Activated CD8-positive, alpha-beta memory T cell treated with anti-CD3 and anti-CD28 coated beads, Interleukin-2, amount 50 U/mL, for 24 hours (primary cell): ENCODE data around the gene TGFBR2.

Source experiments
- DNase-seq: peaks from one replicate; pipeline ENCODE4 v3.0.0-alpha.2; 2020; ENCODE audit errors: extremely low read depth

The TGFBR2 gene

DNA sequence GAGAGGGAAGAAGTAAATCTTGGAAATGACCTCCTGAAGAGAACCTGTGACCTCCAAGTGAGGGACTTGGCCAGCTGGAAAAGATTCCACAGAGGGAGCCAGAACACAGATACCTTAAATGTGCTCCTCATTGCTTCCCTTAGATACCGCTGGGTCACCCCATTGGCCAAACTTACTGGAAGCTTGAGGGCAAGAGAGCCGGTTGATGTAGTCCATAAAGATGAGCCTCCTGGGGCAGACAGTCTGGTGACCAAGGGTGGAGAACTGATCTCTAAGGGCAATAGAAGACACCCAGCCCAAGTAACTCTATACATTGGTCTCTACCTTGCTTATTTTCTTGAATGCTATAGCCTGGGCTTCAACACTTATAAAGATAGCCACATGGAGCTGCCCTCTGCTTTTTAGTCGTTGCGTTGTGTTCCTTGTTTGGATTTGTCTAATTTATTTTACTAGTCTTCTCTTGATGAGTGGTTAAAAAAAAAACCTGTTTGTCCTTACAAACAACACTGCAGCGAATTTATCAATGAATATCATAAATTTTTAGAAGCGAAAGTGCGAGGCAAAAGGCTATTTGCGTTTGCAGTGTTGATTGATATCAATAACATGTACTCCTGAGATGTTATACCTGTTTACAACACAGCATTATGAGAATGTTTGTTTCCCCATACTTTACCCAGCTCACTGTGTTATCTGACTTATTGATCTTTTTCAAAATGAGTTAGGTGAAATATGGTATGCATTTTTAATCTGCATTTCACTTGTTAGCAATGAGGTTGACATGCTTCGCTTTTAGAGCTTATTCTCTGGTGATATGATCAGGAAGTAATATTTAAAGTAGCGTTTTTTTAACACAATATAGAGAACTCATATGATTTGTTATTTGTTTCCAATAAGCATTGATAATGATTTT lies 31.2 kb downstream of the TGFBR2 start:
- no peak for DNase-seq

DNA sequence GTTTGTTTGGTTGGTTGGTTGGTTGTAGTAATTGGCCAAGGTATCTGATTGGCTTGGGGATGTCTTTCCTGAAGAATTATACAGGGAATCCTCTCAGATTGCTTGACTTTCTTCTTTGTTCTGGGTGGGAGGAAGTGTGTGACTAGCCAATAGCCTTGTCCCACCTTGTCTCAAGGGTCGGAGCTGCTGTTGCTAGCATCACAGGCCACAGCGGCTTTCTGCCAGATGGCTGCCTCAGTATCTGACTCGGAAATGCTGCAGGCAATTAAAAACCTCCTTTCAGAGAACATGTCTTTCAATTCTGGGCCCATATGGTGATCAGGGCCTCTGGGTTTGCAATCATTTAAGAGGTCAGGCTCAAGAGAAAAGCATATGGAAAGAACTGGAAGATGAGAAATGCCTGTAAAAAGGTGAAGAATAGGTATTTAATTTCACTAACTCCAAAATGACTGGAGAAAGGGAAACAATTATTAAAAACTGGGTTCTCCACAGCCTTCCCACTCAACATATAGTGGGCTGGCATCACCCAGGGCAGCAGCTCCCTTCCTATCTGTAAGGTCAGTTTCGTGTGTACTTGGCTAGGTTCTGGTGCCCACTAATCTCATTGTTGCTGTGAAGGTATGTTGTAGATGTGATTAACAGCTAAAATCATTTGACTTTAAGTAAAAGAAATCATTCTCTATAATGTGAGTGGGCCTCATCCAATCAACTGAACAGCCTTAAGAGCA lies 32.4 kb downstream of the TGFBR2 start:
- no peak for DNase-seq

DNA sequence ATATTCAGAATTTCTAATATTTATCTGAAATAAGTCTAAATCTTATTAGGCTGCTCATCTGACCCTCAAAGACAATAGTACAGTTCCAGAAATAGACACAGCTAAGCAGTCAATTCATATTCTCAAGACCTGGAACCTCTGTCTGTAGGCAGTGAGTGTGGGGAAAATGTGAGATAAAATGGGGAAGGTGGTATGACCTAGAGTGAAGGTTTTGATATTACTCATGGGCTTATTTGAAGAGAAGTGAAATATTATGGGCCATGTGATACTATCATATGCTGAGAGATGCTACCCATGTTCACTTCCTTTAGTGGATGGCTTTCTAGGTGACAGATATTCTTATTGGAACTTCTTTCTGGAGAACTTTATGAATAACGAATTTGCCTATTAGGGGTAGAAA lies 33.5 kb downstream of the TGFBR2 start:
- no peak for DNase-seq

DNA sequence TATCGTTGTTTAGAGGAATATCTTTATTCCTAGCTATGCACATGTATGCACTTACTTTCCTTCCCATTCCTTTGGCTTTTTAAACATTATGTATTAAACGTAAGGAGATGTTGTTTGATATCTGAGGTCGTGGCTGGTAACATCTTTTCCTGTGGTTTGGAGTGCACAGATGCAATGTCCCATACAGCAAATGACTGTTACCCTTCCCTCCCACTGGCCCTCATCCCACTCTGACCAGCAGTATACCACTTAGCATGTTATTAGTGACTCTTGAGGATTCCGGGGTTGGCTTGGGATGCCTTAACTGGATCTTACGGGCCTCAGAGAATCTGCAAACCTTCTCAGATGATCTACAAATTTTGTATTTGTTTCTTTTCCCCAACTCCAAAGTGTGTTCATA lies 34.5 kb downstream of the TGFBR2 start:
- DNase-seq = no peak

DNA sequence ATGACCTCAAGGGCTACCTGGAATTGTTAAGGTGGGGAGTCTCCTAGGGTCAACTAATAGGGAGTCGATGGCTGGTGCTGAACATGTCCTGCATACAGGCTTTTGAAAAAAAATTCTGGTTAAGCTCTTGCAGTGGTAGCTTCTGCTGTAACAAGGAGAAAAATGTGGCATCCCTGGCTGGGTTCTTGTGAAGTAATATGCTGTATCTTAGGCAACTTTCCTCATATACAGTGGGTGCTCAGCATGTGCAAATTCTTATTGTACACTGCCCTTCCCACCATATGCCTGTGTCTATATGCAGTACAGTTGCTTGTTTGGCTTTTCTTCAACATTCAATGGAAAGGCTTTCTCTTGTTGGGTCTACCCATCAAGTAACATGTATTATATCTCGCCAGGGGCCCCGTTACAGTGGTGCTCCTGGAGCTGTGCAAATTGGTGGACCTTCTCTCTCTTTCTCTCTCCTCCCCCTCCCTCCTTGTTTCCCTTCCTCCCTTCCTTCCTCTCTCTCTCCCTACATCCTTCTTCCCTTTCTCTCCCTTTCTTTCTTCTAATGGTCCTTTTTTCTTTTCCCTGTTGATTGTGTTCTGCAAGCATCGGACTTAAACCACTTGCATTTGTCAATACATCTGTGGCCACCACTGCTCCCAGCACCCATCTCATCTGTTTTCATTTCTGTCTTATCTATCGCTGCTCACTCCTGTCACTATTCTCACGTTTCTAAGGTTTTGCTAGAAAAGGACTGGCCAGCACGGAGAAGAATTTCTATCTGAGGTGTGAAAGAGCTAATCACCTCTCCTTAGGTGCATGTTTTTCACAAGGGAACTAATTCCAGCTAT lies 35.2 kb downstream of the TGFBR2 start:
- DNase-seq = no peak

DNA sequence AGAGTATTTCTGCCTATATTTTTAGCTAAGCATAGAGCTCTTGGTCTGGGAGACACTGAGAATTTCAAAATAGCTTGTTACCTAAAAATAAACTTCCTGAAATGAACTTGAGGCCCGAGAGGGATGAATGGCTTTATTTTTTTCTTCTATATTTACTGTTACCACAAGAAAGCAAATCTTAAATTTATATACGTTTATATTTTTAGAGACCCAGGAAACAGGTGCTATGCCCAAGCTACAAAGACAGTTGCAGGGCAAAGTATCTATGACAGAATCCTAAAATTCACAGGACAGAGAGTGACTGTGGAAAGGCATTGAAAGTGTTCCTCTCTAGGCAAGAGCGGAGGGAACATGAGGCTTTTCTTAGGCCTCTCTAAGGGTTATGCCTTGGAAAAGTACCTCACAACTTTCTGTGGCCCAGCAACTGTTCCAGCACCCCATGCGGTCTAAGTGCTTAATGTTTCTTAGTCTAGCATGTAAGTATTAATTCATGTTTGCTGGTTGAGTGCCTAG lies 36.5 kb downstream of the TGFBR2 start:
- DNase-seq = no peak

DNA sequence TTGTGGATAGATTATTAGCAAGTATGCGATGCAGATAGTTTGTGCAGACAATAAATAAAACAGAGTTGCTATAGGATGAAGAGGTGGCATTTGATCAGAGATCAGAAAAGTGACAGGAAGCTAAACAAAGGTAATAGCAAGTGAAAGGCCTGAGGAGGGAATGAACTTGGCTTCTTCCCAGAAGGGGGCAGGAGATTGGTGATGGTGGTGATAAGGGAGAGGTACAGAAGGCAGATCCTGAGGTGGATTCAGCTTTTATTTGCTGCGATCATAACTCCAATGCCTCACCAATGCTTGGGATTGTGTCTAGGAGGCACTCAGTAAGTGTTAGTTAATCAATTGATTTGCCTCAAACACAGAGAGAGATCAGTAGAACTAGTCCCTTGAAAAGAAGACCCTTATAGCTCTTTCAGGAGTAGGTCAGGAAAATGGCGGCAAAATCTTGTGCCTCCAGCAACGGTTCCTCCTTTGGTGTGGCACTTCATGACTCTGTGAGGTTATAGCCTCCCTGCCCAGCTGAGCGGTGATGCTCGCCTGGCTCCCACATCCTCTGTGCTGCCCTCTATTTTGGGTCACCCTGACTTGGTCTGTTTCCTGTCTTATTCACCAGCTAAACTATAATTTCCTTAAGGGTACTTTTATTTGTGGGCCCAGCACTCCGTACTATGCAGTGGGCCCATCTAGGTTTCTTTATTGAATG lies 37.5 kb downstream of the TGFBR2 start:
- DNase-seq = no peak

DNA sequence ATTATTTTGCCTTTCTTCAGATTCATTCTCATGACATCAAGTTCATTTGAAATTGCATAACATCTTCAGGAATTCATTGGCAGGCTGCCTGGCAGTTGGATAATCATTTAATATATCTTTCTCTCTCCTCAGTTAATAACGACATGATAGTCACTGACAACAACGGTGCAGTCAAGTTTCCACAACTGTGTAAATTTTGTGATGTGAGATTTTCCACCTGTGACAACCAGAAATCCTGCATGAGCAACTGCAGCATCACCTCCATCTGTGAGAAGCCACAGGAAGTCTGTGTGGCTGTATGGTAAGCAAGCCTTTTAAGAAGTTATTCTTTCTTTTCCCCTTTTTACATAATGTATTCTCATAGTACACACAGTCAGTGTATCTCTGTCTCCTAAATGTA lies 38.2 kb downstream of the TGFBR2 start:
- no peak for DNase-seq

DNA sequence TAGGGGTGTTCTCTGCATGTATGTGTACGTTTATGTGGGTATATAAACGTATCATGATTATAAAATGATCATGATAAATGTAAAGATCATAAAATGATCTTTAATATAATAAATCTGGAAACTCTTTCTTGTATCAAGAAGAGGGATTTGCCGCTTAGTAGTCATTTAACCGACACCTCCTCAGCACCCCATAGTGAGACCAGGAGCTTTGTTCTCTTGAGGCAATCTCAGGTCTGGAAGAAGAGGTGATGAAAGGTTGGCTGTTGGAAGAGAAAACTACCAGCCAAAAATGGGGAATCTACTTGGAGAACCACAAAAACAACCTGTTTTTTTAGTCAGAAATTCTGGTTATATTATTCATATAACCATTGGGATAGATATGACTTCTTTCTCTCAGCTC lies 38.7 kb downstream of the TGFBR2 start:
- DNase-seq = no peak

DNA sequence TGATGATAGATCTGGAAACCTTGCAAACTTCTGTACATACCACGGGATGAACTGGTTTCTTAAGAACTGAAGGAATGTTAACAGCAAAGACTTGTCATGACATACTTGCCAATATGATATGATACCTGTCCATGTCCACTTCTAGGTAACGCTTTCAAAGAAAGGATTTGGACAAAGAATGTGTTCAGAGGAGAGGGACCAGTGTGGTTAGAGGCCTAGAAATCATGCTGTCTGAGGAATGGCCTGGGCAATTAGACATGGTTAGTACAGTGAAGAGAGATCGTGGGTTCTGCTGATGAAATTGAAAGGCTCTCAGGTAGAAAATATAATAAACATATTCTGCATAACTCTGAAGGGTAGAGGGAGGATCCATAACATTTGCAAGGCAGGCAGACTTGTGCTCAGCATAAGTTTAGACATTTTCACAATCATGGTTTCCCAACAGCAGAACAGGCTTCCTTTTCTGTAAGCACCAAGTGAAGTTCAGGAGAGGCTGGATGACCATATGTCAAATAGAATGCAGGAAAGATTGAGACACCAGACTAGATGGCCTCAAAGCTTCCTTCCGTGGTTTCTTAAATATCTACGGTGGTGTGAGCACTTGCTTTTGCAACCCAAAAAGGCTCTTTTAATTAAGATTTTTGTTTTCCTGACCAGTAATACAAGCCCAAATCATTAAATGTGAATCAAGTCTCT lies 39.9 kb downstream of the TGFBR2 start:
- DNase-seq = no peak

DNA sequence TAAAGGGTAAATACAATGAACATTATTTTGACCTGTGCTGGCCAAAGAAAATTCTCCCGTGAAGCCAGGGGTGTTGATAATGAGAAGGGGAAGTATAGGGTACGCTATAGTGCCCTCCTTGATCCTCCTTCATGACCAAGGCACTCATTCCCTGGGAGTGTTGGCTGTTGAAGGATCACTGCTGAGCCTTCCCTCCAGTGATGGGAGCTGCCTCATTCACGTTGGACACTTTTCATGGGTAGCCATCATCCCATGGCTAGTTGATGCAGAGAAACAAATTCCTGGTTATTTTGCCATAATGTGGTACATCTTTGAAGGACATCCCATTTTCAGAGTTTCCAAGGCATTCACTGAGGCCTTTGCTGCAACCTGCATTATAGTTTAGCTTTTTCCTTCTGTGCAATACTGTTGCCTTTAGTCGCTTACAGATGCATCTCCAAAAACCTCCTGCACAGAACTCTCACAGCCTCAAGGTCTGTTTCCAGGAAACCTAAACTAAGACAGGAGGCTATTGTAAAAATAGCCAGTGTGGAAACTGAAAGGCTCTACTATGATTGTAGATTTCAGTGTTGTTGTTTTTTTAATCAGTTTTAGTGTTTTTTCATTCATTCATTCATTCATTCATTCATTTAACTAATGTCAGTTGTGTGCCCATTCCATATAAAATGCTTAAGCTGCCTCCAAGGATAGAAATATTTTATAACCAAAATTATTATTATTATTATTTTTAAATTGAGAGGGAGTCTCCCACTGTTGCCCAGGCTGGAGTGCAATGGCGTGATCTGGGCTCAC lies 40.8 kb downstream of the TGFBR2 start:
- DNase-seq = no peak

DNA sequence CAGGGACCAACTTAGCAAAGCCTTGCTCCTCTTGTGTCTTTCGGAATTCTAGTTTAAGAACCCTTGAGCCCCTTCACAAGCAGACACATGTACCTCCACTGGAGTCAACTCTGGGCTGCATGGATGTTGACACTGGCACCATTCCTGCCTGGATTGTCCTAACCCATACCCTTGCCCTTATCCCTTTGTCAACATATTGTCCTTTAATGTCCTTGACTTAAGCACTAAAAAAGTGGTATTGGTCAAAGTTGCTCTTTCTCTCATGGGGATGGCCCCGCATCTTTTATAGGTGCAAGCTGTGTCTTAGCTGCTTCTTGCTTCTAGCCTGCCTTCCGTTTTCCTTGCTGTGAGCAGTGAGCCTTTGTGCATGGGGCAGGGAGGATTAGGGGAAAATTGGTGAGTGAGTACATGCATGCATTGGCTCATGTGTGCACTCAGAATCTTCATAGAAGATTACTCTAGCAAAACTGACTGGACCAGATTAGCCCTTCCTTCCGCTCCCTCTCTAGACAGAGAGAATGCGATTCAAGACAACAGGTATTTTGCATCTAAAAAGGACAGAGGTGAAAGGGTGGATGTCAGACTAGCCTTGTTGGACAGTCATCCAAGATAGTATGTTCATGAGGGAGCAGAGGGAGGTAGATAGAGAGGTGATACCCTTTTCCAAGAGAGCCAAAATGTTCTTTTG lies 42.4 kb downstream of the TGFBR2 start:
- DNase-seq = no peak

DNA sequence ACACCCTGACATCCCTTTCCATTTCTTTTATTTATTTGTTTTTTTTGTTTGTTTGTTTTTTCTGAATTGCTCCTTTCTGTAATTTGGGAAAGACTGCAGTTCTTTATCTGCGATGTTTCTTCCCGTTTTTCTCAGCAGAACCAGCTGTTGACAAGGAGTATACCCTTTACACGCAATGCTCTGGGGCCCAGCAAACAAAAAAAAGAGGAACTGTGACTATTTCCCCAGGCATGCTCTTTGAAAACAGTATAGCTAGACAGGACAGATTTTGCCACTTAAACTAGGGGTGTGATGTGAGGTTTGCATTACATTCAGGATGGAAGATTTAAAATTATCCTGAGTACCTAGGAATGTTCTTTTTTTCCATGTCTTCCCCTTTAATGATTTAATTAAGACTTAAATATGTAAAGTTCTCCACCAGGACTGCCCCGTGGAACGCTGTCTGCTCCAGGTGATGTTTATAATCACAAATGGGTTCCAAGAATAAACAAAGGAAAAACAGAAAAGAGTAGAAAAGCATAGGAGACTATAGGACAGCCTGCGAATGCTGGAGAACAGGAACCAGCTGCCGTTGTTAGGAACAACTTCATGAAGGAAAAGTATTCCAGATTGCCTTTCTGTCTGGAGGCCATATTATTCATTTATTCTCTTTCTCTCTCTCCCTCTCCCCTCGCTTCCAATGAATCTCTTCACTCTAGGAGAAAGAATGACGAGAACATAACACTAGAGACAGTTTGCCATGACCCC lies 43.3 kb downstream of the TGFBR2 start:
- DNase-seq = no peak

DNA sequence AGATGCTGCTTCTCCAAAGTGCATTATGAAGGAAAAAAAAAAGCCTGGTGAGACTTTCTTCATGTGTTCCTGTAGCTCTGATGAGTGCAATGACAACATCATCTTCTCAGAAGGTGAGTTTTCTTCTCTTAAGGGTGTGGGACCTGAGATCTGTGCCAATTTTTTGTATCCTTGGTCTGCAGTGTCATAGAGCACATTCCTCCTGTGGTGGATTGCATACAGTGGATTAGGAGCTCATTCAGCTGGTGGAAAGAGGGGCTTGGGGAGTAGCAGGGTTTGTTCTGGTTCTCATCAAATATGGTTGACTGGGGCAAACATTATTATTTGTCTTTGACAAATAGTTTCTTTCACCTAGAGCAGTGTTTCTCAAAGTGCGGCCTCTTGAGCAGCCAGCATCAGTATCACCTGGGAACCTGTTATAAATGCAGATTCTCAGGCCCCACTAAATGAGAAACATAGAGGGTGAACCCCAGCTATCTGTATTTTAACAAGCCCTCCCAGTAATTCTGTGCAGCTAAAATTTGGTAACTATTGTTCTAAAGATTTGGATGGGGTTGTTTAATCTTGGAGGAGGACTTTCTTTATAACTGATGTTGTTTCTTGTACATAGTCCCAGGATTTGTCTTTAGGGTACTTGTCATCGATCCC lies 44.1 kb downstream of the TGFBR2 start:
- DNase-seq = no peak

DNA sequence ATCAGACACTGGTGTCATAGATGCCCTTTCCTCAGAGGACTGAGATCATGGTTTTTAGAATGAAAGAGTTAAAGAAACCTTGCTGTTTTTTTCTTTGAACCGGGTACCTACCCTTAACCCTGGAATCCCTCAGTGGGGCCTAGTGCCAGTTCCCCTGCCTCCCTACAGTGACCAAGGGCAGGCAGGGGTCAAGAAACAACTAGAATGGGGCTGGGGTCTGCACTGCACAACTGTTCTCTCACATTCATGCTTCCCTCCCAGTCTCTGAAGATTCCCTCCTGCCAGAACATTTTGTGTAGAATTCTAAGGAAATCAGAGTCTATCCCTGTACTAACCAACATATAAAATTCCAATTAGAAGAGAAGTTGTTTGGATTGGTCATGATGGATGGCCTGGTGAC lies 47.9 kb downstream of the TGFBR2 start:
- DNase-seq = no peak

DNA sequence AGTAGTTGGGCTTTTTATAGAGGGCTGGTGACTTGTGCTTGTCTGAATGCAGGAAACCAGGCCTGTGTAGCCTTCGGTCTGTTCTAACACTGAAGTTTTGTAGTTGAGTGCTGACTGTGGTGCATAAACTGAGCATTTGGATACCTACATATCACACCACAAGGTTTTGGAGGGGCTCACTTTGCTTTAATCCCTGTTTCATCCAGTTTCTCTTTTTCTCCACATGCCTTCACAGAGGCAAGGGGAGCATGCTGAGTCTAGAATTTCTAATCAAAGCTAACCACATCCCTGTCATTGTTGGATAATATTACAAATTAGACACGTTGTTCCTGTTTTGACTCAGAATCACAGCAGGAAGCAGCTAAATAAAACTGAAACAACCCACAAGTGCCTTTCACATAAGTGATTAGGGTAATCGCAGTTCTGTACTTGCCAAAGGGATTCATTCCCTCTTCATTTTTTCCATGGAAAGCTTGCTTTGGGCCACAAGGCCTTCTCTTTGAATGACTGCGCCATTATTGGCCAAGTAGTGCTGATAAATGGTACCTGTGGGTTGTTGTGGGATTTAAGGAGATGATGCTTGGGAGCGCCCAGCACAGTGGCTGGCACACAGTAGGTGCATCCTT lies 48.9 kb downstream of the TGFBR2 start:
- DNase-seq = no peak

DNA sequence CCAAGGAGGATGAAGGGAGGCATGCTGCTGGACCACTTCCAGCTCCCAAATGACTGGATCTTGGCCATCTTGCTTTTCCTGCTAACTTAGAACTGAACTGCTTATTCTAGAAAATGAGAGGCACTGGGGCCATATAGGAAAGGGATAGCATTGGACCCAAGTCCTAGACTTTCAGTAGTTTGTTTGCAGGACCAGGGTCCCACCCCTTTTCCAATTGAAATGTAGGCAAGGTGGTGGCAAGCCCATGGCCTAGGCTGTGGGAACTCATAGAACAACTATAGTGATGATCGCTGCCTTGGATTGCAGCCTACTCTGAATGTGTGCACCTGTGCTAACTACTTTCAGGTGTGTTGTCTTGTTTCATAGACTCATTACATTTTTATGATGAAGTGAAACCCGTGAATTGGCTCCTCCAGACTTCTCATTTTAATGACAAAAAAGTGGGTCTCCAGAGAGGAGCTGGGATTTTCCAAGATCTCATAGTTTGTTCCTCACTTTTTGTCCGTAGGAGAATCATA lies 50.3 kb downstream of the TGFBR2 start:
- DNase-seq = no peak
